ENCODE data around the gene SAMD11.

GRCh38 chr1:973459-974292, 50.0 kb downstream of the SAMD11 start:
- TF ChIP-seq MXI1 (IDR thresholded peaks at IDR 0.05; ENCODE audit: borderline replicate concordance, low read depth, low read length) (no peak), CTCF (CRISPR knock-in tag; IDR thresholded peaks at IDR 0.05) (no peak)

Measured in HepG2 (cell line).